Measurements from ENCODE around the gene DCLK1.

GRCh38 chr13:35767256-35767976 is 363.8 kb downstream of the DCLK1 start:
- TF ChIP-seq CTCF (IDR thresholded peaks at IDR 0.05) (no peak), EP300 (IDR thresholded peaks at IDR 0.05) (no peak)

Data from suprapubic skin (tissue), 3 donors.